Astrocyte (in vitro differentiated cells and primary cell): ENCODE results near the gene MORN1.

Experiments
- CTCF ChIP-seq: IDR thresholded peaks from 2 replicates; pipeline ENCODE4 v1.5.1; 2011; ENCODE audit warnings: low read depth, mild to moderate bottlenecking, inconsistent platforms, low read length, moderate library complexity; ENCODE audit not compliant: insufficient read depth
- EZH2 ChIP-seq: IDR thresholded peaks from 2 replicates; pipeline ENCODE4 v1.6.1; 2012; ENCODE audit warnings: mild to moderate bottlenecking, low read length, inconsistent platforms; ENCODE audit not compliant: insufficient read depth

DNA sequence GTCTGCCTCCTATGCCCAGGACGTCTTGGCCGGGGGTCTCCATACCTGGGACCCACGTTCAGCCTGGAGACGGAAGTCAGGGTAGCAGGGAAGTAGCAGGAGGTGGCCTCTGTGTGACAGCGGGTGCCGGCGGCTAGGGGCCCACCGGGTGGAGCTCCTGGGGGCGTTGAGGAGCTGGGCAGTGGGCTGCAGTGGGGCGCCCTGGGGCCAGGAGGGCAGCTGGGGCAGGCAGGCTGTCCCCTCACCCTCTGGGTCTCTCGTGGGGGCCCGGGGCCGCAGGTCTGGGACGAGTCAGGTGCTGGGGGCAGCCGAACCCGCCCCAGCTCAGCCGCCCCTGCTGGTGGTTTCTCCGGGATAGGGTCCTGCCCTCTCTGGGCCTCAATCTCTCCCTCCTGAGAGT lies 35.7 kb upstream of the MORN1 start:
- TF ChIP-seq EZH2 (no peak), CTCF (no peak)
